A549 (cell line): ENCODE results near the gene NUDT9. TPM values are rescaled to one million over a fixed set of nuclear protein-coding genes. Genes with fewer than 3 reads are reported as not detected.
"Not testable (repeated sequence)": the region's sequence is repeated elsewhere in the genome, so short reads cannot be mapped to it uniquely, and the experiment has no call there.

Source experiments
- ATAC-seq, 2 experiments: fragments of 200-7000 bp in 1 of 2; fragments of >200 bp in 1 of 2; cut with Nextera tagmentation in 1 of 2; cut with Tn5 transposase in 1 of 2; 3 replicates each; pipeline versions ENCODE4 v1.8.0 to v1.9.1; 2018 to 2020; ENCODE audit warnings: mild to moderate bottlenecking in 1 of 2, moderate library complexity in 1 of 2
- CTCF ChIA-PET: fragments of 300-600 bp; sonication (Branson Sonifier 250); formaldehyde crosslinking; extraction: SDS; loops from one replicate; lab custom pipeline; 2021; ENCODE audit warnings: antibody characterized with exemption, inconsistent platforms; lab: Yijun Ruan, JAX
- POLR2A ChIA-PET: fragments of 350-600 bp; formaldehyde crosslinking; extraction: SDS; loops from one replicate; lab custom pipeline; 2021; ENCODE audit warnings: antibody characterized with exemption, inconsistent platforms; lab: Yijun Ruan, JAX
- DNase-seq, 2 experiments: peaks; one replicate each; pipeline versions ENCODE4 v3.0.0 to v3.0.0-alpha.2; 2011 to 2016; ENCODE audit warnings: low read depth in 1 of 2, low spot score in 1 of 2
- FAIRE-seq: peaks from 2 replicates; lab custom pipeline; 2011; peaks lifted over from hg19 to GRCh38; lab: Jason Lieb, UNC
- H3K27ac ChIP-seq, 2 experiments: fragments of >200 bp; sonication (Bioruptor Twin); formaldehyde crosslinking; 3 replicates each; pipeline ENCODE4 v1.5.1; 2016 to 2017
- H3K4me1 ChIP-seq: fragments of >200 bp; sonication (Bioruptor Twin); formaldehyde crosslinking; 3 replicates; pipeline ENCODE4 v1.6.1; 2016
- H3K4me2 ChIP-seq: fragments of >200 bp; sonication (Bioruptor Twin); formaldehyde crosslinking; 3 replicates; pipeline ENCODE4 v1.6.1; 2016
- H3K4me3 ChIP-seq: fragments of >200 bp; sonication (Bioruptor Twin); formaldehyde crosslinking; 3 replicates; pipeline ENCODE4 v1.5.1; 2016
- H3K9me3 ChIP-seq: fragments of >200 bp; sonication (Bioruptor Twin); formaldehyde crosslinking; 3 replicates; pipeline ENCODE4 v1.6.1; 2016
- CBX2 ChIP-seq: fragments of 200-600 bp; sonication (generic); IDR thresholded peaks from 2 replicates; pipeline ENCODE4 v1.6.1; 2016; ENCODE audit warnings: low read depth, mild to moderate bottlenecking, borderline replicate concordance
- CBX8 ChIP-seq: fragments of 200-600 bp; sonication (generic); IDR thresholded peaks from 2 replicates; pipeline ENCODE4 v1.6.1; 2016
- EP300 ChIP-seq, 2 experiments: fragments of >200 bp; sonication (Bioruptor Twin); formaldehyde crosslinking; IDR thresholded peaks; 2 replicates in 1 of 2; 3 replicates in 1 of 2; pipeline ENCODE4 v1.6.1; 2016 to 2017
- ESRRA ChIP-seq: fragments of 150-350 bp; IDR thresholded peaks from 2 replicates; pipeline ENCODE4 v1.6.1; 2014; ENCODE audit warnings: mild to moderate bottlenecking, low read length, borderline replicate concordance
- FOSB ChIP-seq: fragments of 250-450 bp; sonication (Bioruptor Pico); IDR thresholded peaks from 2 replicates; pipeline ENCODE4 v1.5.0; 2020; ENCODE audit warnings: mild to moderate bottlenecking, moderate library complexity
- FOSL2 ChIP-seq, 2 experiments: fragments of 450-650 bp in 1 of 2; fragments of >200 bp in 1 of 2; sonication (Bioruptor Twin) in 1 of 2; formaldehyde crosslinking; IDR thresholded peaks; 2 replicates each; pipeline versions ENCODE4 v1.5.0 to v1.6.1; 2016 to 2020; ENCODE audit warnings: mild to moderate bottlenecking in 1 of 2, moderate library complexity in 1 of 2
- GATA3 ChIP-seq: IDR thresholded peaks from 2 replicates; pipeline ENCODE4 v1.6.1; 2012; ENCODE audit warnings: borderline replicate concordance
- HDAC2 ChIP-seq: fragments of 200-600 bp; sonication (generic); IDR thresholded peaks from 2 replicates; pipeline ENCODE4 v1.6.1; 2016
- JUNB ChIP-seq: fragments of >200 bp; sonication (Bioruptor Twin); formaldehyde crosslinking; IDR thresholded peaks from 2 replicates; pipeline ENCODE4 v1.6.1; 2016
- MAFK ChIP-seq: fragments of 450-650 bp; IDR thresholded peaks from 2 replicates; pipeline ENCODE4 v1.6.1; 2014; ENCODE audit not compliant: partially characterized antibody
- MAZ ChIP-seq: fragments of 150-350 bp; IDR thresholded peaks from 2 replicates; pipeline ENCODE4 v1.6.1; 2014; ENCODE audit warnings: antibody characterized with exemption, low read depth, low read length, borderline replicate concordance
- NPAS2 ChIP-seq: fragments of 250-450 bp; sonication (Bioruptor Pico); IDR thresholded peaks from 2 replicates; pipeline ENCODE4 v1.8.0; 2022; ENCODE audit warnings: mild to moderate bottlenecking, moderate library complexity, borderline replicate concordance
- PBX3 ChIP-seq: IDR thresholded peaks from 2 replicates; pipeline ENCODE4 v1.6.1; 2012
- PHF8 ChIP-seq: fragments of 200-600 bp; sonication (generic); IDR thresholded peaks from 2 replicates; pipeline ENCODE4 v1.6.1; 2016; ENCODE audit warnings: low read depth, mild to moderate bottlenecking, antibody characterized with exemption, moderate library complexity, borderline replicate concordance
- RCOR1 ChIP-seq: fragments of 150-350 bp; IDR thresholded peaks from 2 replicates; pipeline ENCODE4 v1.6.1; 2014; ENCODE audit warnings: antibody characterized with exemption, low read length, low read depth
- SREBF2 ChIP-seq: fragments of 450-650 bp; IDR thresholded peaks from 2 replicates; pipeline ENCODE4 v1.6.1; 2014; ENCODE audit warnings: mild to moderate bottlenecking, moderate library complexity
- USF2 ChIP-seq: fragments of 450-650 bp; IDR thresholded peaks from 2 replicates; pipeline ENCODE4 v1.6.1; 2014; ENCODE audit warnings: antibody characterized with exemption
- ZFP36 ChIP-seq: fragments of 450-650 bp; IDR thresholded peaks from 2 replicates; pipeline ENCODE4 v1.6.1; 2014; ENCODE audit warnings: borderline replicate concordance; ENCODE audit not compliant: partially characterized antibody
- ZNF302 ChIP-seq: fragments of 250-450 bp; sonication (Bioruptor Pico); IDR thresholded peaks from 2 replicates; pipeline ENCODE4 v1.9.0; 2021; ENCODE audit warnings: inconsistent platforms, mild to moderate bottlenecking, moderate library complexity
- ZSCAN20 ChIP-seq: fragments of 250-450 bp; sonication (Bioruptor Pico); IDR thresholded peaks from 2 replicates; pipeline ENCODE4 v1.8.0; 2022; ENCODE audit warnings: mild to moderate bottlenecking, moderate library complexity
- WGBS: methylation state at CpG from one replicate; pipeline ENCODE4 v1.1.6; 2017; ENCODE audit errors: missing lambda C conversion rate; 5-methylcytosine and 5-hydroxymethylcytosine counted together
- polyA plus RNA-seq, 4 experiments: library from polyadenylated mRNA; depleted of rRNA in 3 of 4; stranded (reverse); fragments of >200 nt; fragmentation: RNase III in 1 of 4; extraction: RNeasy Plus Mini Kit Qiagen cat#74134 plus additional on column Dnase treatment in 1 of 4; gene quantifications; 2 replicates in 3 of 4; 3 replicates in 1 of 4; pipeline ENCODE4 v1.2.3, GENCODE V29; 2011 to 2017
- TF ChIP-seq, protein P1 (sequence below): fragments of 250-450 bp; sonication (Bioruptor Pico); IDR thresholded peaks from 2 replicates; pipeline ENCODE4 v1.5.0; 2021; ENCODE audit warnings: mild to moderate bottlenecking, moderate library complexity, borderline replicate concordance

The NUDT9 gene
- polyA plus RNA-seq, 2 of the 4 experiments (the other 2 are of a cell fraction), result 36.7 to 44.0 TPM

- no peak overlapping the region for H3K4me3 ChIP-seq
- ChIA-PET CTCF (interaction anchor here (1.0 kb wide), 1 partner anchor 41 kb away, joined by 3 read pairs; no protein-coding TSS in a partner anchor), POLR2A (no interaction called here)
- ATAC-seq (no peak), DNase-seq (no peak), FAIRE-seq (no peak)
- no peak overlapping the region for H3K4me2 ChIP-seq
- no peaks in the 10 kb centered on the region for H3K9me3 ChIP-seq
- peaks cover 30% of the 10 kb centered on the region; the same call in 2 of the 3 replicates for H3K4me1 ChIP-seq
- TF ChIP-seq ZFP36 (no peak), MAZ (no peak), RCOR1 (no peak), CBX2 (no peak), EP300 (IDR thresholded peaks at IDR 0.05) (no peak), PBX3 (no peak), CBX8 (no peak), NPAS2 (CRISPR knock-in tag) (no peak), ESRRA (no peak)
- TF ChIP-seq, protein P1, sequence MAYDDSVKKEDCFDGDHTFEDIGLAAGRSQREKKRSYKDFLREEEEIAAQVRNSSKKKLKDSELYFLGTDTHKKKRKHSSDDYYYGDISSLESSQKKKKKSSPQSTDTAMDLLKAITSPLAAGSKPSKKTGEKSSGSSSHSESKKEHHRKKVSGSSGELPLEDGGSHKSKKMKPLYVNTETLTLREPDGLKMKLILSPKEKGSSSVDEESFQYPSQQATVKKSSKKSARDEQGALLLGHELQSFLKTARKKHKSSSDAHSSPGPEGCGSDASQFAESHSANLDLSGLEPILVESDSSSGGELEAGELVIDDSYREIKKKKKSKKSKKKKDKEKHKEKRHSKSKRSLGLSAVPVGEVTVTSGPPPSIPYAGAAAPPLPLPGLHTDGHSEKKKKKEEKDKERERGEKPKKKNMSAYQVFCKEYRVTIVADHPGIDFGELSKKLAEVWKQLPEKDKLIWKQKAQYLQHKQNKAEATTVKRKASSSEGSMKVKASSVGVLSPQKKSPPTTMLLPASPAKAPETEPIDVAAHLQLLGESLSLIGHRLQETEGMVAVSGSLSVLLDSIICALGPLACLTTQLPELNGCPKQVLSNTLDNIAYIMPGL (CRISPR knock-in tag), result no peak
- no peak overlapping the region; a peak in 1 of 6 replicates for H3K27ac ChIP-seq
- 54% methylated on average over 3 of the region's 3 CpGs for WGBS
These were observed 5.4 kb upstream of the NUDT9 start for GRCh38 chr4:87416965-87417364.

GRCh38 chr4:87418410-87418809 is 4.0 kb upstream of the NUDT9 start:
- H3K4me3 ChIP-seq, DNase-seq, CTCF ChIA-PET, H3K9me3 ChIP-seq, H3K4me2 ChIP-seq, FAIRE-seq, ATAC-seq: not testable (repeated sequence)
- WGBS, result 94% methylated on average over 4 of the region's 4 CpGs
- POLR2A ChIA-PET, result interaction anchor here (0.6 kb wide), 1 partner anchor 24 kb away, joined by 3 read pairs; no protein-coding TSS in a partner anchor
- Histone ChIP-seq H3K4me1 (peaks cover 30% of the 10 kb centered on the region; the same call in 2 of the 3 replicates), H3K27ac (peak overlapping the region in 1 of 2 experiments; percentile 41; a peak in 1 of 6 replicates)

- ATAC-seq (peak in 1 of 2 experiments; percentile 46; a peak in 3 of 6 replicates), FAIRE-seq (no peak), DNase-seq (peak in 1 of 2 experiments; percentile 79)
- no peak overlapping the region for H3K4me3 ChIP-seq
- peak overlapping the region; percentile 44 to 52; a peak in 5 of 6 replicates for H3K27ac ChIP-seq
- no peak for TF ChIP-seq HDAC2
- no peak for TF ChIP-seq FOSB (CRISPR knock-in tag)
- TF ChIP-seq SREBF2, result no peak
- TF ChIP-seq ZSCAN20, result no peak
- TF ChIP-seq ZFP36, result no peak
- peak; percentile 80 for TF ChIP-seq GATA3
- TF ChIP-seq PBX3, result no peak
- 0 out of 2 replicates have a peak, but pooled peaks have one; percentile 25 for TF ChIP-seq JUNB
- no peak for TF ChIP-seq USF2
- no peak for TF ChIP-seq MAFK
- TF ChIP-seq ZNF302 (CRISPR knock-in tag), result no peak
- no peak for TF ChIP-seq PHF8
- no peak for TF ChIP-seq FOSL2 (IDR thresholded peaks at IDR 0.05)
- peak; percentile 37; the same call in 1 of the 2 replicates for TF ChIP-seq FOSL2 (CRISPR knock-in tag; IDR thresholded peaks at IDR 0.05)
- 0% methylated on average over 5 of the region's 5 CpGs for WGBS
- ChIA-PET POLR2A (interaction anchor here (1.0 kb wide), 1 partner anchor 29 kb away, joined by 6 read pairs; the partner anchor contains the start of gene HSD17B11), CTCF (interaction anchor here (0.6 to 1.1 kb wide), 2 partner anchors 44 to 273 kb away, joined by 3 read pairs; no protein-coding TSS in a partner anchor)
- H3K4me1 ChIP-seq, result peaks cover 43% of the 10 kb centered on the region
- peak overlapping the region; percentile 40 for H3K4me2 ChIP-seq
- H3K9me3 ChIP-seq, result no peaks in the 10 kb centered on the region
These were observed 2.7 kb upstream of the NUDT9 start for GRCh38 chr4:87419578-87420249.
